ENCODE measurements around the gene GPSM1.

- TF ChIP-seq POLR2A (IDR thresholded peaks at IDR 0.05) (no peak), CTCF (IDR thresholded peaks at IDR 0.05 in 8 of 11, conservative IDR thresholded peaks at IDR 0.05 in 3 of 11) (no peak), POLR2AphosphoS5 (IDR thresholded peaks at IDR 0.05) (no peak)
Measured at GRCh38 chr9:136318111-136318775, 9.1 kb upstream of the GPSM1 start.
